Panc1 (cell line): ENCODE results near the gene P4HTM. TPM values are rescaled to one million over a fixed set of nuclear protein-coding genes. Genes with fewer than 3 reads are reported as not detected.
A peak's percentile ranks its signal among the peaks of the same experiment; 100 is the strongest.

Experiments
- ATAC-seq: fragments of 200-7000 bp; cut with Tn5 transposase; 2 replicates; pipeline ENCODE4 v1.9.1; 2020; ENCODE audit warnings: mild to moderate bottlenecking, moderate library complexity
- BruUV-seq: library from RNA; stranded (reverse); fragments of 400-500 nt; replicated peaks from 2 replicates; lab custom pipeline; 2021; lab: Mats Ljungman, UMichigan
- CTCF ChIA-PET: fragments of 300-600 bp; sonication (Branson Sonifier 250); formaldehyde crosslinking; loops from one replicate; lab custom pipeline; 2022; ENCODE audit warnings: antibody characterized with exemption; lab: Charles Lee
- POLR2A ChIA-PET: fragments of 300-600 bp; sonication (Branson Sonifier 250); formaldehyde crosslinking; loops from one replicate; lab custom pipeline; 2022; ENCODE audit warnings: antibody characterized with exemption; lab: Charles Lee
- DNase-seq: peaks from one replicate; pipeline ENCODE4 v3.0.0-alpha.2; 2010; ENCODE audit warnings: low read depth, low spot score
- H3K27ac ChIP-seq: 2 replicates; pipeline ENCODE4 v1.5.1; 2011; ENCODE audit warnings: mild to moderate bottlenecking, low read length, inconsistent platforms
- H3K27me3 ChIP-seq: fragments of 200-500 bp; sonication (Bioruptor generic); 2 replicates; pipeline ENCODE4 v1.6.0; 2014; ENCODE audit warnings: low read length, inconsistent platforms; ENCODE audit not compliant: control insufficient read depth, insufficient read depth
- H3K36me3 ChIP-seq: fragments of 200-500 bp; sonication (Bioruptor generic); 2 replicates; pipeline ENCODE4 v1.5.1; 2014; ENCODE audit warnings: inconsistent platforms, mild to moderate bottlenecking, low read length, moderate library complexity; ENCODE audit not compliant: control insufficient read depth, insufficient read depth
- H3K4me1 ChIP-seq: 2 replicates; pipeline ENCODE4 v1.5.1; 2011; ENCODE audit warnings: inconsistent platforms, mild to moderate bottlenecking, low read length, moderate library complexity; ENCODE audit not compliant: control insufficient read depth, insufficient read depth
- H3K4me3 ChIP-seq, 2 experiments: 2 replicates each; pipeline ENCODE4 v1.5.1; 2011 to 2012; ENCODE audit warnings: low read depth in 2 of 2, low read length in 2 of 2, mild to moderate bottlenecking in 2 of 2, inconsistent platforms in 1 of 2, moderate library complexity in 1 of 2
- H3K9me3 ChIP-seq: fragments of 200-500 bp; sonication (Bioruptor generic); 2 replicates; pipeline ENCODE4 v1.5.1; 2014; ENCODE audit warnings: low read depth, mild to moderate bottlenecking, inconsistent platforms, low read length, moderate library complexity; ENCODE audit not compliant: control insufficient read depth, insufficient read depth
- CTCF ChIP-seq: fragments of 450-650 bp; IDR thresholded peaks from 2 replicates; pipeline ENCODE4 v1.5.1; 2017; ENCODE audit warnings: mild to moderate bottlenecking
- POLR2AphosphoS5 ChIP-seq: IDR thresholded peaks from 2 replicates; pipeline ENCODE4 v1.6.1; 2012; ENCODE audit warnings: mild to moderate bottlenecking, low read depth, low read length, moderate library complexity
- REST ChIP-seq, 2 experiments: IDR thresholded peaks; 2 replicates each; pipeline ENCODE4 v1.6.1; 2011 to 2012; ENCODE audit warnings: low read depth in 2 of 2, control low read depth in 1 of 2, low read length in 1 of 2, mild to moderate bottlenecking in 1 of 2, moderate library complexity in 1 of 2; ENCODE audit not compliant: insufficient read depth in 1 of 2
- SIN3A ChIP-seq: IDR thresholded peaks from 2 replicates; pipeline ENCODE4 v1.6.1; 2012; ENCODE audit warnings: low read depth, mild to moderate bottlenecking, low read length, moderate library complexity, borderline replicate concordance; ENCODE audit not compliant: insufficient read depth
- TCF7L2 ChIP-seq: IDR thresholded peaks from 2 replicates; pipeline ENCODE4 v1.6.1; 2011; ENCODE audit warnings: mild to moderate bottlenecking, low read depth, low read length, inconsistent platforms
- in situ Hi-C: cut with HindIII; loops from 2 replicates; pipeline ENCODE4 v1.10.0; 2016; ENCODE audit warnings: low sequenced_read_pairs, low pct_unique_long_range_greater_than_20kb
- intact Hi-C: fragments of 100-400 bp; cut with micrococcal nuclease; formaldehyde crosslinking; loops from one replicate; pipeline ENCODE4 v1.10.0; 2022; ENCODE audit not compliant: unreplicated experiment
- total RNA-seq: library from RNA; stranded (reverse); gene quantifications from one replicate; pipeline ENCODE4 v1.2.1, GENCODE V29; 2021; ENCODE audit not compliant: unreplicated experiment

Gene P4HTM
- total RNA-seq, 1 experiment from 2014 or later, result 28.3 TPM

DNA sequence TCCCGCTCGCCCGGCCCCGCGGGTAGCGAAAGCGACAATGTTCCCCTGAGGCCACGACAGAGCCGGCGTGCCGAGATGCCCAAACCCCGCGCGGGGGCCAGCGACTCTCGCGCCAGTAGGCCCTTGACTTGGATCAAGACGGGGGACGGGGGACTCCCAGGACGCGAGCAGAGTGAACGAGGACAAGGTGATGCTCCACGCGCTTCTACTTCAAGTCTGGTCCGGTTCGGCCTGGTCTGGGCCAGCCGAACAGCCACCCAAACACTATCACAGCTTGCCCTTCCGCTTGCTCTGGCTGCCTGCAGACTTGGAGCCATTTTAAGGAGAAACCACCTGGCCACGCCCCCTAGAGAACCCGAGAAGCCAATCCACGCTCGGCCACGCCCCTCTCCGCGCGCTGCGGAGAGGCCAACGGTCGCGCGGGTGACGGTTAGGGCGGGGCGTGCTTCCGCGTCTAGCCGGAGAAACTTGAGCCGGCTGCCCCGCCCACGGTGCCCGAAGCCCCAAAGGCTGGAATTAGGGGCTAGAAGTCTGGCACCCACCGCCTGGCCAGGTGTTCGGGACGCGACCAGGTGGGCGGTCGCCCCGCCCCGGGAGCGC is 31.3 kb downstream of the P4HTM start:
- peaks cover 29% of the 10 kb centered on the region for H3K4me1 ChIP-seq
- H3K9me3 ChIP-seq, result no peaks in the 10 kb centered on the region
- H3K36me3 ChIP-seq, result peaks cover 9% of the 10 kb centered on the region
- ATAC-seq (peak; percentile 54), DNase-seq (peak; percentile 77)
- TF ChIP-seq TCF7L2 (no peak), SIN3A (peak; percentile 73; the same call in 1 of the 2 replicates), POLR2AphosphoS5 (peak; percentile 99), REST (IDR thresholded peaks at IDR 0.05; ENCODE audit: insufficient read depth in 1 of 2, low read depth in 2 of 2, low read length in 1 of 2) (no peak)
- intact Hi-C loops (no loop called here), in situ Hi-C loops (no loop called here)
- peak overlapping the region; percentile 71 to 90 for H3K4me3 ChIP-seq
- CTCF ChIA-PET, result interaction anchor here (1.5 kb wide), 1 partner anchor 33 kb away, joined by 4 read pairs; no protein-coding TSS in a partner anchor
- H3K27ac ChIP-seq, result peak overlapping the region; percentile 97
- no peaks in the 10 kb centered on the region for H3K27me3 ChIP-seq
- POLR2A ChIA-PET, result interaction anchor here (0.6 to 1.1 kb wide), 2 partner anchors 33 to 399 kb away, joined by 5 to 11 read pairs; partner anchors contain the start of gene TMEM89
- BruUV-seq, result no TSS peak

- no TSS peak for BruUV-seq
- DNase-seq, result no peak
- ChIA-PET CTCF (interaction anchor here (1.5 kb wide), 1 partner anchor 34 kb away, joined by 4 read pairs; no protein-coding TSS in a partner anchor), POLR2A (interaction anchor here (0.5 to 1.1 kb wide), 4 partner anchors 34 to 400 kb away, joined by 5 to 11 read pairs (median 8); partner anchors contain the start of gene TMEM89)
- no peaks in the 10 kb centered on the region for H3K9me3 ChIP-seq
- peak; percentile 66 for ATAC-seq
- peak within 1 kb of the TSS; percentile 71 to 90 for H3K4me3 ChIP-seq
- peaks cover 26% of the 10 kb centered on the region for H3K4me1 ChIP-seq
- H3K36me3 ChIP-seq, result peaks cover 9% of the 10 kb centered on the region
- peak within 1 kb of the TSS; percentile 97 for H3K27ac ChIP-seq
- no peaks in the 10 kb centered on the region for H3K27me3 ChIP-seq
- 0 out of 2 replicates have a peak, but pooled peaks have one; percentile 21 for TF ChIP-seq TCF7L2
- TF ChIP-seq SIN3A, result no peak
- TF ChIP-seq POLR2AphosphoS5, result peak; percentile 11
- TF ChIP-seq CTCF, result peak; percentile 92
- in situ Hi-C loops, result no loop called here
- intact Hi-C loops, result no loop called here
Measured at GRCh38 chr3:49021813-49022687, 32.0 kb downstream of the P4HTM start, which contains the start of gene NDUFAF3. NDUFAF3 (plus strand) TSS chr3:49022121; CDS start chr3:49022145, 24 bp downstream.
